ENCODE data around the gene SESN1. TPM values are rescaled to one million over a fixed set of nuclear protein-coding genes. Genes with fewer than 3 reads are reported as not detected.
A peak's percentile ranks its signal among the peaks of the same experiment; 100 is the strongest.

The SESN1 gene
- total and polyA plus RNA-seq, 10 donors, result 26.8 to 115 (median 59.6) TPM

GRCh38 chr6:109008537-109009235 is 86.0 kb downstream of the SESN1 start:
- 2 to 3% (median 2%) methylated on average over 22 to 24 of the region's 24 CpGs for WGBS, 5 donors
- Histone ChIP-seq H3K27me3 (replicated peaks in 1 of 7) (no peaks in the 10 kb centered on the region), H3K4me1 (peaks cover 24 to 92% (median 79%) of the 10 kb centered on the region in 6 donors), H3K9me3 (no peaks in the 10 kb centered on the region), H3K27ac (peak overlapping the region; percentile 91 to 97 (median 94)), H3K4me3 (peak overlapping the region; percentile 62 to 87 (median 74)), H3K36me3 (no peaks in the 10 kb centered on the region)
- TF ChIP-seq POLR2A (IDR thresholded peaks at IDR 0.05) (no peak), POLR2AphosphoS5 (IDR thresholded peaks at IDR 0.05) (no peak), CTCF (IDR thresholded peaks at IDR 0.05 in 8 of 11, conservative IDR thresholded peaks at IDR 0.05 in 3 of 11) (no peak)
- no peak for DNase-seq
- intact Hi-C loops (cut with DNase I; ENCODE audit: low total_unique reads), result loop anchor here (5.0 kb wide), 1 partner anchor 44 kb away; no protein-coding TSS in a partner anchor

- no peaks in the 10 kb centered on the region for H3K9me3 ChIP-seq
- intact Hi-C loops (cut with DNase I; ENCODE audit: low total_unique reads), result loop anchor here (5.0 kb wide), 1 partner anchor 44 kb away; no protein-coding TSS in a partner anchor
- H3K27me3 ChIP-seq (replicated peaks in 1 of 7), result no peaks in the 10 kb centered on the region
- peaks cover 26 to 92% (median 79%) of the 10 kb centered on the region in 6 donors for H3K4me1 ChIP-seq
- H3K27ac ChIP-seq, result peak overlapping the region; percentile 91 to 97 (median 94)
- no peak for DNase-seq
- no peak for TF ChIP-seq POLR2AphosphoS5 (IDR thresholded peaks at IDR 0.05)
- TF ChIP-seq POLR2A (IDR thresholded peaks at IDR 0.05), result no peak
- no peak for TF ChIP-seq CTCF (IDR thresholded peaks at IDR 0.05 in 8 of 11, conservative IDR thresholded peaks at IDR 0.05 in 3 of 11)
- H3K4me3 ChIP-seq, result peak overlapping the region; percentile 62 to 87 (median 74)
- no peaks in the 10 kb centered on the region for H3K36me3 ChIP-seq
- 44 to 58% (median 52%) methylated on average over 4 of the region's 4 CpGs for WGBS, 5 donors
These were observed 86.6 kb downstream of the SESN1 start for GRCh38 chr6:109008054-109008453.

- H3K27ac ChIP-seq, result peak overlapping the region in 5 of 8 donors; percentile 91 to 97 (median 95)
- H3K4me1 ChIP-seq, result peaks cover 23 to 92% (median 79%) of the 10 kb centered on the region in 6 donors
- no peaks in the 10 kb centered on the region for H3K9me3 ChIP-seq
- 63 to 77% (median 67%) methylated on average over 3 of the region's 3 CpGs for WGBS, 5 donors
- peaks cover 0 to 1% (median 0%) of the 10 kb centered on the region in 6 donors for H3K36me3 ChIP-seq
- DNase-seq, result no peak
- H3K27me3 ChIP-seq (replicated peaks in 1 of 7), result no peaks in the 10 kb centered on the region
- TF ChIP-seq CTCF (IDR thresholded peaks at IDR 0.05 in 8 of 11, conservative IDR thresholded peaks at IDR 0.05 in 3 of 11) (no peak), POLR2A (IDR thresholded peaks at IDR 0.05) (no peak), POLR2AphosphoS5 (IDR thresholded peaks at IDR 0.05) (no peak)
- peak overlapping the region in 7 of 8 donors; percentile 71 to 87 (median 74) for H3K4me3 ChIP-seq
- intact Hi-C loops (cut with DNase I; ENCODE audit: low total_unique reads), result loop anchor here (5.0 kb wide), 1 partner anchor 45 kb away; no protein-coding TSS in a partner anchor
These were observed 87.1 kb downstream of the SESN1 start for GRCh38 chr6:109007521-109007920.

- no peaks in the 10 kb centered on the region for H3K9me3 ChIP-seq
- H3K4me3 ChIP-seq, result peak overlapping the region in 5 of 8 donors; percentile 71 to 87 (median 80)
- WGBS, 5 donors, result 68 to 83% (median 75%) methylated on average over 1 of the region's 1 CpG
- peaks cover 25 to 92% (median 81%) of the 10 kb centered on the region in 6 donors for H3K4me1 ChIP-seq
- no peaks in the 10 kb centered on the region for H3K27me3 ChIP-seq (replicated peaks in 1 of 7)
- intact Hi-C loops (cut with DNase I; ENCODE audit: low total_unique reads), result loop anchor here (5.0 kb wide), 1 partner anchor 45 kb away; no protein-coding TSS in a partner anchor
- H3K36me3 ChIP-seq, result peaks cover 0 to 8% (median 0%) of the 10 kb centered on the region in 6 donors
- TF ChIP-seq POLR2AphosphoS5 (IDR thresholded peaks at IDR 0.05), result no peak
- DNase-seq, result no peak
- peak overlapping the region in 2 of 8 donors; percentile 95 to 96 for H3K27ac ChIP-seq
These were observed 87.8 kb downstream of the SESN1 start for GRCh38 chr6:109006818-109007217.
